ENCODE results near the gene AFF3. TPM values are rescaled to one million over a fixed set of nuclear protein-coding genes. Genes with fewer than 3 reads are reported as not detected.

The AFF3 gene
- total RNA-seq, 1 experiment from 2014 or later: 0.61 TPM

DNA sequence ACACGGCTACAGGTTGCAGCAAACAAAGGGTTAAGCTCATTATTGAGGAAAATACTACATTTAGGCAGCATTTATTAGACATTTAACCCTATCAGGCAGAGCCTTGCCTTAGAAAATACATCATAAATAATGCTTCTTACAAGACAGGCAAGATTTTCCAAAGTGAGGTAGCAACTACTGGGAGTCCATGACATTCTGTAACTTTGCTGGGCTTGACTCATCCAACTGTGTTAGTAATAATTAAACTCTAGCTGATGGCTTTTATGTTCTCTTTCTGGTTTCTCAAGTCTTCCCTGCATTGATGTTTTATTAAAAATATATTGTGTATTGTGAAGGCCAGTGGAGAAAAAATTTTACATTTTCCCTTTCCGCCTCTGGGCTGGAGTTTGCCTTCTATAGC lies 291.3 kb downstream of the AFF3 start:
- Histone ChIP-seq H3K4me1 (ENCODE audit: control insufficient read depth in 1 of 2, insufficient read depth in 2 of 2, low read length in 2 of 2) (no peaks in the 10 kb centered on the region), H2AFZ (ENCODE audit: low read depth, low read length, poor library complexity, severe bottlenecking) (no peak overlapping the region), H3K9me3 (ENCODE audit: control insufficient read depth in 1 of 2, insufficient read depth in 1 of 2, low read depth in 1 of 2, low read length in 2 of 2) (no peaks in the 10 kb centered on the region), H3K4me3 (replicated peaks in 1 of 2; ENCODE audit: low read depth in 1 of 2, low read length in 2 of 2) (no peak overlapping the region), H3K27ac (ENCODE audit: low read depth, low read length) (no peak overlapping the region), H3K36me3 (ENCODE audit: control insufficient read depth in 1 of 2, insufficient read depth in 2 of 2, low read length in 2 of 2) (no peaks in the 10 kb centered on the region), H4K20me1 (ENCODE audit: insufficient read depth) (no peaks in the 10 kb centered on the region), H3K9me2 (ENCODE audit: insufficient read depth) (no peaks in the 10 kb centered on the region), H3K27me3 (ENCODE audit: insufficient read depth, low read length) (peaks cover 71% of the 10 kb centered on the region), H3K9ac (ENCODE audit: low read length) (no peak overlapping the region), H3K79me2 (ENCODE audit: insufficient read depth, low read length) (no peaks in the 10 kb centered on the region), H3K4me2 (ENCODE audit: low read length) (no peak overlapping the region)
- BruUV-seq (replicated peaks): no TSS peak
- TF ChIP-seq, protein P1, sequence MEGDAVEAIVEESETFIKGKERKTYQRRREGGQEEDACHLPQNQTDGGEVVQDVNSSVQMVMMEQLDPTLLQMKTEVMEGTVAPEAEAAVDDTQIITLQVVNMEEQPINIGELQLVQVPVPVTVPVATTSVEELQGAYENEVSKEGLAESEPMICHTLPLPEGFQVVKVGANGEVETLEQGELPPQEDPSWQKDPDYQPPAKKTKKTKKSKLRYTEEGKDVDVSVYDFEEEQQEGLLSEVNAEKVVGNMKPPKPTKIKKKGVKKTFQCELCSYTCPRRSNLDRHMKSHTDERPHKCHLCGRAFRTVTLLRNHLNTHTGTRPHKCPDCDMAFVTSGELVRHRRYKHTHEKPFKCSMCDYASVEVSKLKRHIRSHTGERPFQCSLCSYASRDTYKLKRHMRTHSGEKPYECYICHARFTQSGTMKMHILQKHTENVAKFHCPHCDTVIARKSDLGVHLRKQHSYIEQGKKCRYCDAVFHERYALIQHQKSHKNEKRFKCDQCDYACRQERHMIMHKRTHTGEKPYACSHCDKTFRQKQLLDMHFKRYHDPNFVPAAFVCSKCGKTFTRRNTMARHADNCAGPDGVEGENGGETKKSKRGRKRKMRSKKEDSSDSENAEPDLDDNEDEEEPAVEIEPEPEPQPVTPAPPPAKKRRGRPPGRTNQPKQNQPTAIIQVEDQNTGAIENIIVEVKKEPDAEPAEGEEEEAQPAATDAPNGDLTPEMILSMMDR (IDR thresholded peaks at IDR 0.05 in 2 of 3, conservative IDR thresholded peaks at IDR 0.05 in 1 of 3; ENCODE audit: borderline replicate concordance in 1 of 3, insufficient read depth in 1 of 3, low read depth in 2 of 3, low read length in 2 of 3): no peak
- TF ChIP-seq CEBPB (IDR thresholded peaks at IDR 0.05; ENCODE audit: low read depth) (no peak), SP1 (IDR thresholded peaks at IDR 0.05; ENCODE audit: low read depth) (no peak), TCF7L2 (IDR thresholded peaks at IDR 0.05; ENCODE audit: borderline replicate concordance, extremely low read depth, insufficient read depth, insufficient read length) (no peak), EZH2phosphoT487 (IDR thresholded peaks at IDR 0.05; ENCODE audit: borderline replicate concordance) (no peak), JUND (IDR thresholded peaks at IDR 0.05) (no peak), YY1 (IDR thresholded peaks at IDR 0.05; ENCODE audit: extremely low read depth, insufficient replicate concordance, low read depth, low read length) (no peak), POLR2AphosphoS5 (IDR thresholded peaks at IDR 0.05; ENCODE audit: low read depth, low read length) (no peak)
- DNase-seq (ENCODE audit: low read depth, low spot score) (no peak), ATAC-seq (no peak)
- ChIA-PET CTCF (no interaction called here), RAD21 (ENCODE audit: low non-redundant PET in 1 of 2, low total read pairs in 2 of 2, uncharacterized antibody in 2 of 2, unreplicated experiment in 2 of 2) (no interaction called here), POLR2A (no interaction called here)
- intact Hi-C loops (cut with micrococcal nuclease): no loop called here

All from HCT116 (cell line).